Small intestine (tissue), 7 donors: ENCODE measurements around the gene TCF7L2. TPM values are rescaled to one million over a fixed set of nuclear protein-coding genes. Genes with fewer than 3 reads are reported as not detected.

Source experiments
- DNase-seq, 2 donors: peaks; one replicate each; pipeline versions ENCODE4 v3.0.0 to v3.0.0-alpha.2; 2013
- FAIRE-seq: peaks from 2 replicates; lab custom pipeline; 2012; peaks lifted over from hg19 to GRCh38; lab: Jason Lieb, UNC
- H3K27ac ChIP-seq, 3 donors: one replicate each; pipeline ENCODE4 v1.5.1; 2013; ENCODE audit warnings: low read length in 2 of 3, mild to moderate bottlenecking in 2 of 3, control low read depth in 1 of 3, inconsistent platforms in 1 of 3, low read depth in 1 of 3, moderate library complexity in 1 of 3
- H3K27me3 ChIP-seq, 3 donors: one replicate each; pipeline ENCODE4 v1.6.1; 2013; ENCODE audit warnings: low read length in 3 of 3, inconsistent platforms in 1 of 3; ENCODE audit not compliant: control insufficient read depth in 3 of 3, insufficient read depth in 3 of 3
- H3K36me3 ChIP-seq, 3 donors: one replicate each; pipeline ENCODE4 v1.6.1; 2013; ENCODE audit warnings: low read length in 3 of 3, inconsistent platforms in 1 of 3, low read depth in 1 of 3, mild to moderate bottlenecking in 1 of 3, moderate library complexity in 1 of 3; ENCODE audit not compliant: control insufficient read depth in 3 of 3, insufficient read depth in 2 of 3
- H3K4me1 ChIP-seq, 3 donors: one replicate each; pipeline ENCODE4 v1.6.1; 2013; ENCODE audit warnings: low read length in 2 of 3, inconsistent platforms in 1 of 3, low read depth in 1 of 3, mild to moderate bottlenecking in 1 of 3, moderate library complexity in 1 of 3; ENCODE audit not compliant: control insufficient read depth in 3 of 3, insufficient read depth in 2 of 3
- H3K4me3 ChIP-seq, 3 donors: one replicate each; pipeline ENCODE4 v1.5.1; 2013; ENCODE audit warnings: low read length in 3 of 3, control low read depth in 1 of 3, inconsistent platforms in 1 of 3, low read depth in 1 of 3, mild to moderate bottlenecking in 1 of 3, moderate library complexity in 1 of 3
- H3K9me3 ChIP-seq, 2 donors: one replicate each; pipeline ENCODE4 v1.6.1; 2013; ENCODE audit warnings: low read depth in 1 of 2, low read length in 1 of 2; ENCODE audit not compliant: control insufficient read depth in 2 of 2, insufficient read depth in 1 of 2
- WGBS, 3 donors: extraction: QIAGEN DNeasy Blood & Tissue Kit; methylation state at CpG; one replicate each; pipeline ENCODE4 v1.1.7; 2013; 5-methylcytosine and 5-hydroxymethylcytosine counted together
- polyA plus RNA-seq, 4 donors: library from polyadenylated mRNA; stranded (reverse) in 3 of 4; unstranded in 1 of 4; fragments of 200-250 nt in 3 of 4; fragments of 120-200 nt in 1 of 4; gene quantifications; one replicate each; pipeline versions ENCODE4 v1.2.1 to v1.2.3, GENCODE V29; 2013
- donor health status: healthy with polysubstance abuse.
- donor health status: control.
- donor health status: control.
- donor health status: Bipolar disorder and iron deficiency.
- donor health status: healthy.

The TCF7L2 gene
- polyA plus RNA-seq, 4 donors = 13.2 to 50.3 (median 18.8) TPM

- DNase-seq (no peak), FAIRE-seq (no peak)
- WGBS, 3 donors = 96 to 98% (median 97%) methylated on average over 5 of the region's 5 CpGs
- H3K4me3 ChIP-seq = no peak overlapping the region
- H3K36me3 ChIP-seq = peaks cover 0 to 14% (median 0%) of the 10 kb centered on the region in 3 donors
- H3K27me3 ChIP-seq = no peaks in the 10 kb centered on the region
- peaks cover 0 to 10% (median 9%) of the 10 kb centered on the region in 3 donors for H3K4me1 ChIP-seq
- H3K9me3 ChIP-seq = no peaks in the 10 kb centered on the region
- no peak overlapping the region for H3K27ac ChIP-seq
Observed at GRCh38 chr10:113113241-113113640, 163.2 kb downstream of the TCF7L2 start.

GRCh38 chr10:113113918-113114317 lies 163.9 kb downstream of the TCF7L2 start:
- Histone ChIP-seq H3K4me3 (no peak overlapping the region), H3K9me3 (no peaks in the 10 kb centered on the region), H3K4me1 (peaks cover 0 to 10% (median 9%) of the 10 kb centered on the region in 3 donors), H3K27ac (no peak overlapping the region), H3K36me3 (peaks cover 0 to 11% (median 0%) of the 10 kb centered on the region in 3 donors), H3K27me3 (no peaks in the 10 kb centered on the region)
- 33 to 75% (median 43%) methylated on average over 1 of the region's 1 CpG for WGBS, 3 donors
- FAIRE-seq (no peak), DNase-seq (no peak)

- FAIRE-seq (no peak), DNase-seq (no peak)
- Histone ChIP-seq H3K9me3 (no peaks in the 10 kb centered on the region), H3K4me1 (peaks cover 0 to 10% (median 9%) of the 10 kb centered on the region in 3 donors), H3K27me3 (no peaks in the 10 kb centered on the region), H3K4me3 (no peak overlapping the region), H3K36me3 (peaks cover 0 to 14% (median 0%) of the 10 kb centered on the region in 3 donors), H3K27ac (no peak overlapping the region)
- WGBS, 3 donors = 86 to 92% (median 86%) methylated on average over 10 of the region's 10 CpGs
Observed at GRCh38 chr10:113115556-113115955, 165.5 kb downstream of the TCF7L2 start.

GRCh38 chr10:113118882-113119281 lies 168.8 kb downstream of the TCF7L2 start:
- peaks cover 0 to 15% (median 0%) of the 10 kb centered on the region in 3 donors for H3K36me3 ChIP-seq
- WGBS, 3 donors = 95 to 96% (median 96%) methylated on average over 15 of the region's 15 CpGs
- no peaks in the 10 kb centered on the region for H3K27me3 ChIP-seq
- DNase-seq (no peak), FAIRE-seq (no peak)
- peaks cover 0 to 3% (median 2%) of the 10 kb centered on the region in 3 donors for H3K4me1 ChIP-seq
- H3K4me3 ChIP-seq = no peak overlapping the region
- no peaks in the 10 kb centered on the region for H3K9me3 ChIP-seq
- H3K27ac ChIP-seq = no peak overlapping the region

- H3K4me1 ChIP-seq = peaks cover 0 to 3% (median 2%) of the 10 kb centered on the region in 3 donors
- no peak for FAIRE-seq
- peaks cover 0 to 15% (median 2%) of the 10 kb centered on the region in 3 donors for H3K36me3 ChIP-seq
- no peak overlapping the region for H3K4me3 ChIP-seq
- no peak for DNase-seq
- H3K27ac ChIP-seq = no peak overlapping the region
- 97% methylated on average over 14 of the region's 14 CpGs for WGBS, 3 donors
- H3K27me3 ChIP-seq = no peaks in the 10 kb centered on the region
- no peaks in the 10 kb centered on the region for H3K9me3 ChIP-seq
Observed at GRCh38 chr10:113119801-113120200, 169.8 kb downstream of the TCF7L2 start.

GRCh38 chr10:113121153-113121552 lies 171.1 kb downstream of the TCF7L2 start:
- 79 to 87% (median 83%) methylated on average over 7 of the region's 7 CpGs for WGBS, 3 donors

GRCh38 chr10:113122947-113123346 lies 172.9 kb downstream of the TCF7L2 start:
- Histone ChIP-seq H3K9me3 (no peaks in the 10 kb centered on the region), H3K36me3 (peaks cover 0 to 10% (median 2%) of the 10 kb centered on the region in 3 donors), H3K27me3 (no peaks in the 10 kb centered on the region), H3K27ac (no peak overlapping the region), H3K4me1 (peaks cover 0 to 4% (median 0%) of the 10 kb centered on the region in 3 donors), H3K4me3 (no peak overlapping the region)
- DNase-seq = peak in 1 of 2 donors; percentile 75
- 35 to 77% (median 65%) methylated on average over 9 of the region's 9 CpGs for WGBS, 3 donors
- FAIRE-seq = no peak

More at GRCh38 chr10:113121153-113121552, 171.1 kb downstream of the TCF7L2 start:
- Histone ChIP-seq H3K9me3 (no peaks in the 10 kb centered on the region), H3K4me1 (peaks cover 0 to 1% (median 0%) of the 10 kb centered on the region in 3 donors), H3K36me3 (peaks cover 0 to 15% (median 2%) of the 10 kb centered on the region in 3 donors), H3K27ac (no peak overlapping the region), H3K27me3 (no peaks in the 10 kb centered on the region), H3K4me3 (no peak overlapping the region)
- DNase-seq (no peak), FAIRE-seq (no peak)

- no peak for DNase-seq
- 94 to 96% (median 95%) methylated on average over 11 of the region's 11 CpGs for WGBS, 3 donors
Observed at GRCh38 chr10:113124724-113125123, 174.7 kb downstream of the TCF7L2 start.

GRCh38 chr10:113125612-113126011 lies 175.6 kb downstream of the TCF7L2 start:
- Histone ChIP-seq H3K36me3 (peaks cover 0 to 13% (median 2%) of the 10 kb centered on the region in 3 donors), H3K4me1 (peaks cover 0 to 4% (median 0%) of the 10 kb centered on the region in 3 donors), H3K27me3 (no peaks in the 10 kb centered on the region), H3K9me3 (no peaks in the 10 kb centered on the region), H3K4me3 (no peak overlapping the region), H3K27ac (no peak overlapping the region)
- FAIRE-seq = no peak
- DNase-seq = no peak
- WGBS, 3 donors = 95 to 97% (median 96%) methylated on average over 6 of the region's 6 CpGs

More at GRCh38 chr10:113124724-113125123, 174.7 kb downstream of the TCF7L2 start:
- no peaks in the 10 kb centered on the region for H3K27me3 ChIP-seq
- FAIRE-seq = no peak
- H3K36me3 ChIP-seq = peaks cover 0 to 15% (median 2%) of the 10 kb centered on the region in 3 donors
- no peaks in the 10 kb centered on the region for H3K9me3 ChIP-seq
- H3K4me3 ChIP-seq = no peak overlapping the region
- H3K4me1 ChIP-seq = peaks cover 0 to 4% (median 0%) of the 10 kb centered on the region in 3 donors
- H3K27ac ChIP-seq = no peak overlapping the region
